GDM1 (cell line): ENCODE data around the gene FLVCR1.
"Not testable (repeated sequence)": the region's sequence is repeated elsewhere in the genome, so short reads cannot be mapped to it uniquely, and the experiment has no call there.

Experiments
- DNase-seq: peaks from one replicate; lab custom pipeline; 2025; lab: John Stamatoyannopoulos, UW

Gene FLVCR1

DNA sequence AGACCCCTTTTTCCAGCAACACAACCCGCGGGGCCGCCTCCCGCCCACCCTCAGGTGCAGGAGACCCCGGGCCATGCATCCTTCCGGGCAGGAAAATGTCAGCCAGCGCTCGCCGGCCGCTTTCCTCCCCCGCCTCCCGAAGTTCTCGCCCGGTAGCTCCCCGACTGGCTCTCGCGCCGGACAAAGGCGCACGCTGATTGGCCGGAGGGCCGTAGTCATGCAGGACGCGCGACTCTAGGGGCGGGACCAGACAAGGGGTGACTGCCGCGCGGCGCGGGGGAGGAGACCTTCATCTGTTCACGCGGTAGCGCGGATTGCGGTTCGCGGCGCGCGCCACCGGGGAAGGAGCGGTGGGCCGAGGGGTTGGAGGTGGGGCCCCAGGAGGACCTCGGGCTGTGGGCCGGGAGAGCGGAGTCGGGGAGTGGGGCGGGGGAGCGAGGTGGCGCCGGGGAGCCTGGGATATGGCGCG lies at the start of gene FLVCR1:
TSS of gene FLVCR1 (plus strand) at position 284 of the 469 bp plus-strand sequence. CDS start at position 462, 178 bp downstream.
- peak; percentile 95 for DNase-seq

DNA sequence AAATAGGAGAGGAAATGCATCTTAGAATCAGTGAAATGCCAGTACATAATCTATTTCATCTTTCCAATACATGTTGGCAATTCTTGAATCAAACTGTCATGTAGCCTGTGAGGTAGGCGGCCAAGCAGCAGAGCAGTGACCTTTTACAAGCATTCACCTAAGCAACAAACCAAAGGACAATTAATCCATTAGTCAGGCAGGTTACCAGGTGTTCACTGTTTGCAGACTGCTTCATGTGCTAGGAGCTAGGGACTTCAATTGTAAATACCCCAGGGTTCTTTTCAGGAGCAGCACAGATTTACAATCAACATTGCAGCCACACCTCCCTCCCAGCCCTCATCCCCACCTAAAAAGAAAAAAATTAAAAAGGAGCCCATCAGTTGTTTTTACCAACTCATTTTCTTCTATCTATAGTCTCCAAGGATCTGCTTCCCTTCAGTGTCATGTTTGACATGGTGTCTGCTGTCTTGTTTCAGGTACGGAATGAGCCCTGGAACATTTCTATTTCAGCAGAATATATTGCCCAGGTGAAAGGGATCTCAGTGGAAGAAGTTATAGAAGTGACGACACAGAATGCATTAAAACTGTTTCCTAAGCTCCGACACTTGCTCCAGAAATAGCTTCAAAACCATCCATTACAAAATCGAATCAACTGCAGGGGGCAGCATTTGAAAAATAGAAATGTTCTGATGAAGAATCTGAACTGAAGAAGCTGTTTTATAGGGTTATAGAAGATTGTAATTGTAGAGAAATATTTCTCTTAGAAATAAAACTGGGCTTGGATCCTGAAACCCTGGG lies 43.3 kb upstream of the FLVCR1 start:
- DNase-seq: no peak

DNA sequence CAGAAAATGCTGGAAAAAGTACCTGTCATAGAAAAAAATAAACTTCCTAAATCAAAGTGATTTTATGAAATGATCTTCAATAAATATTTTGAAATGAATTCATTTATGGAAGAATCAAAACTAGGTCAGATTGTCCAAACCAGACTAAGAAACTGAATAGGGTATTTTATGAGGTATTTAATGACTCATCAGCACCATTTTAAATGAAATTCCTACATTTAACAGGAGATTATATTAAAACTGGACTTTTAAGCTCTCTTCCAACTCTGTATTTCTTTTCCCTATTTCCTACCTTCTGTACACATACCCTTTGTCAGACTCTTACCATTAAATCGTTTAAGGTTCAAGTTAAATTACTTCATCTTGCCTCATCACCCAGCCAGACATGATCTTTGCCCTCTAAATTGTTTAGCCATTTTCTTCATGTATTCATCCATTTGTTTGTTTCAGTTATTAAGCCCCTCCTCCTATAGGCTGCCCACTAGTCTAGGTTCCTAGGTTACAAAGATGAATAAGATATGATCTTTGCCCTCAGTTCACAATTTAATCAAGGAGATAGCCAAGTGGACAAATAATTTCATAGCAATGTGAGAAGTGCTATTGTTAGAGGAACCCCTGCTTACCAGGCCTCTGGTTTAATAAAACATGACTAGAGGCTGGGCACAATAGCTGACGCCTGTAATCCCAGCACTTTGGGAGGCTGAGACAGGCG lies 41.4 kb upstream of the FLVCR1 start:
- DNase-seq: no peak

DNA sequence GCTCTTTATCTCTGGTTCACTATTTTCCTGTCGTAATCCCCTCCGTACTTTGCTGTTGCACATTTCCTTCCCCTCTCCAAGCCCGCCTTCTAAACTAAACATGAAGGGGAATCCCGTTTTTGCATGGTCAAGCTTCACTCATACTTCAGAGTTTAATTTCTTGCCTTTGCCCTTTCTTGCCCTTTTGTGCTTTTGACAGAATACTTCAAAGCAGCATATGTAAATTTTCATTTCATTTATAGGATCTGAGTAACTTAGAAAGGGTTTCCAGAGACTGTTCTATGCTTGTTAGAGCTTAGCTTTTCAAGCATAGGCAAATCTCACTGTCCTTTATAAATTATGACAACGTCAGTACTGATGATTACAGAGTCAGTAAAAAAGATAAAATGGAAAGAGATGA lies 38.3 kb upstream of the FLVCR1 start:
- DNase-seq: no peak

DNA sequence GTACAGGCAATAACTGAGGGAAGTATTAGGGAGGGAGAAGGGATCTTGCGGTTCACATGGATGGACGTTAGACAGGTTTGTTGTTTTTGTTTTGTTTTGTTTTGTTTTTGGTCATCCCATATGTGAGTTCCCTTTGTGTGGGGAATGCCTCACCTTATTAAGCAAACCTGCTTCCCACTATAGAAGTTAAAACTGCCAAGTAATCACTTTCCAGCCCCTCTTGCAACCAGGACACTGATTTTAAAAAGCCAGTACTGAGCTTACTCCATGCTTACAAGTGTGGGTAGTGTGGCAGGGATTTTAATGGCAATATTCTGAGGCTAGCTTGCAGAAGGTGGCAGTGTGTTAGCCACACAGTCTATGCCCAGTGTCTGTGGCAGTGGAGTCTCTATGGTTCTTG lies 37.1 kb upstream of the FLVCR1 start:
- no peak for DNase-seq

DNA sequence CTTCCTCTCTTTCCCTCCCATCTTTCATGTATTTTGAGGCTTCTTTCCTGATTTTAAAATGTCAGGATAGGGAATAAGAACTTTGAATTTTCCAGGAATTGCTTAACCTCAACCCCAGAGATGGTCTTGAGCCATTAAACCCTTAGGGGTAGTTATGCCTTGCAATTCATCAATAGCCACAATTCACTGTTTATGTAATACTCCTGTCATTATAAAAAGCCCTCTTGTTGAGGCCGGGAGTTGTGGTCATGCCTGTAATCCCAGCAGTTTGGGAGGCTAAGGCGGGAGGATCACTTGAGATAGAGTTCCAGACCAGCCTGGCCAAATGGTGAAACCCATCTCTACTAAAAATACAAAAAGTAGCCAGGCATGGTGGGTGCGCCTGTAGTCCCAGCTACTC lies 35.1 kb upstream of the FLVCR1 start:
- DNase-seq: no peak

DNA sequence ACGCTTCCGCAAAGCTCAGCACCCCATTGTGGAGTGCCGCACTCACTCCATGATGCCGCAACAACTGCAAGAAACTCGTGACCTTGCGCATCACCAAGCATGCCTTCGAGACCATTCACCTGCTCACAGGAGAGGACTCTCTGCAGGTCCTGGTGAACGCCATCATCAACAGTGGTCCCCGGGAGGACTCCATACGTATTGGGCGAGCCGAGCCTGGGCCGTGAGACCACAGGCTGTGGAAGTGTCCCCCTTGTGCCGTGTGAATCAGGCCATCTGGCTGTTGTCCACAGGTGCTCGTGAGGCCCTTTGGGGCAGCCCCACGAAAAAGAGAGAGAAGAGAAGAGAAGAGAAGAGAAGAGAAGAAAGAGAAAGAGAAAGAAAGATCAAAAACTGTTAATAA lies 33.9 kb upstream of the FLVCR1 start:
- no peak for DNase-seq

DNA sequence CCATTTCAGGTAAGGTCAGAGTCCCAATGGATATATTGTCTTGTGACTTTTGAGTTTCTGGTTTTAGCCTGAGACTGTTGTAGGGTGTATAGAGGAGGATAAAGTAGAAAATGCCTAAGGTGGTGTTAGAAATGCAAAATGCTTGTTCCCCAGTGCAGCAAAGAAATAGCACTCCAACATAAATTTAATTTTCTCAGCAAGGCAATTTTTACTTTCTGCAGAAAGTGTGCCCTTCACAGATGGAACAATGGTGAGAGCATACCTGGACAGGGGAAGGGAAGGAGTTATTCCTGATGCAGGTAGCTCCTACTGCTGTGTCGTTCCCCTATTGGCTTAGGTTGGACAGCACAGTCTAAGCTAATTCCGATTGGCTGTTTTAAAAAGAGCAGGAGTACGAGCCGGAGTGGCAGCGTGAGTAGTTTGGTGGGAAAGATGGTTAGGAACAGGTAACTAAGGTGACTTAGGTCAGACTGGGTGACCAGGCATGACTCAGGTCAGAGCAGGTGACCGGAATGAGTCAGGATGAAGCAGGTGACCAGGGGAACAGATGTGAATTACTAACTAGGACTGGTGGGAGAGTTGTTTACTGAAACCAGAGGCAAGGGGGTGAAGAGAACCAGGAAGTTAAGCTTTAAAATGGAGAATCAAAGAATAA lies 32.1 kb upstream of the FLVCR1 start:
- no peak for DNase-seq

DNA sequence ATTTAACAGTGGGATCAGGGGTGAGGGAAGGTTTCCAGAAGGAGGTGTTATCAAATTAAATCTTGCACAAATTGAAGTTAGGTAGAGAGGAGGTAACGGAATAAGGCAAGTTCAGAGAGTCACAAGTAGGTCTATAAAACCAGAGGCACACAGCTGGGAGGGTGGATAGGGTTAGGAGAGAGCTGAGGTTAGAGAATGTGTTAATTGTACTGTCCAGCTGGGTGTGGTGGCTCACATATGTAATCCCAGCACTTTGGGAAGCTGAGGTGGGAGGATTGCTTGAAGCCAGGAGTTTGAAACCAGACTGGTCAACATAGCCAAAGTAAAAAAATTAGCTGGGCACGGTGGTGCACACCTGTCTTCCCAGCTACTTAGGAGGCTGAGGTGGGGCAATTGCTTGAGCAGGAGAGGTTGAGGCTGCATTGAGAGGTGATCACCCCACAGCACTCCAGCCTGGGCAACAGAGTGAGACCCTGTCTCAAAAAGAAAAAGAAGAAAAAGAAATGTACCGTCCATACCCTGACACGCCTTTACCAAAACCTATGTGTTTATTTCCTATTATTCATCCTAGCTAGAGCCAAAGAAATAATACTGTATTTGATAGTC lies 30.8 kb upstream of the FLVCR1 start:
- no peak for DNase-seq

DNA sequence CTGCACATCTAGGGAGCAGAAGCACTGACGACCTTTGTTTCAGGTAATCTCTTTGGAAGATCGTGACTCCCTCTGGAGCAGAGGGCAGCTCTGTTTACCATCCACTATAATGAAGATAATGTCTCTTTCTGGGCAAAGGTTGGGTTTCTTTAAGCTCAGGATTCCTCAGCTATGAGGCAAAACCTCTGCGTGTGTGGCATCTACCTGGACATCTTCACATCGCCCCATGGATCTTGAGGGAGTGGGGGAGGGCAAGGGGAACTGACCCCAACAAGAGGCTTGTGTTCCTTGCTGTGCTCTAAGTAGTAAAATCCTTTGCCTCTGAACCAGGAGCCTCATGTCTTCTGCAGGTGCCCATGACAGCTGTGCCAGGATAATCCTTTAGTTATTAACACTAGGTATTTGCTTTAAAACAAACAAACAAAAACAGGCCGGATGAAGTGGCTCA lies 30.2 kb upstream of the FLVCR1 start:
- DNase-seq: no peak

DNA sequence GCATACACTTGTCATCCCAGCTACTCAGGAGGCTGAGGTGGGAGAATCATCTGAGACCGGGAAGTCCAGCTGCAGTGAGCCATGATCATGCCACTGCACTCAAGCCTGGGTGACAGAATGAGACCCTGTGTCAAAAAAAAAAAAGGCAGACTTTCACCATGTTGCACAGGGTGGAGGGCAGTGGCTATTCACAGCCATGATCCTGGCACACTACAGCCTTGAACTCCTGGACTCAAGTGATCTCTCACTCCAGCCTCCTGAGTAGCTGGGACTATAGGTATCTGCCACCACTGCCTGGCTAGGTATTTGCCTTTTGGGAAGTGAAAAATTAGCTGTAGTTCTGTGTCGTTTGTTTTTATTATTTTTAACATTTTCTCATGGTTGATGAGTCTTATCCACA lies 29.7 kb upstream of the FLVCR1 start:
- no peak for DNase-seq

DNA sequence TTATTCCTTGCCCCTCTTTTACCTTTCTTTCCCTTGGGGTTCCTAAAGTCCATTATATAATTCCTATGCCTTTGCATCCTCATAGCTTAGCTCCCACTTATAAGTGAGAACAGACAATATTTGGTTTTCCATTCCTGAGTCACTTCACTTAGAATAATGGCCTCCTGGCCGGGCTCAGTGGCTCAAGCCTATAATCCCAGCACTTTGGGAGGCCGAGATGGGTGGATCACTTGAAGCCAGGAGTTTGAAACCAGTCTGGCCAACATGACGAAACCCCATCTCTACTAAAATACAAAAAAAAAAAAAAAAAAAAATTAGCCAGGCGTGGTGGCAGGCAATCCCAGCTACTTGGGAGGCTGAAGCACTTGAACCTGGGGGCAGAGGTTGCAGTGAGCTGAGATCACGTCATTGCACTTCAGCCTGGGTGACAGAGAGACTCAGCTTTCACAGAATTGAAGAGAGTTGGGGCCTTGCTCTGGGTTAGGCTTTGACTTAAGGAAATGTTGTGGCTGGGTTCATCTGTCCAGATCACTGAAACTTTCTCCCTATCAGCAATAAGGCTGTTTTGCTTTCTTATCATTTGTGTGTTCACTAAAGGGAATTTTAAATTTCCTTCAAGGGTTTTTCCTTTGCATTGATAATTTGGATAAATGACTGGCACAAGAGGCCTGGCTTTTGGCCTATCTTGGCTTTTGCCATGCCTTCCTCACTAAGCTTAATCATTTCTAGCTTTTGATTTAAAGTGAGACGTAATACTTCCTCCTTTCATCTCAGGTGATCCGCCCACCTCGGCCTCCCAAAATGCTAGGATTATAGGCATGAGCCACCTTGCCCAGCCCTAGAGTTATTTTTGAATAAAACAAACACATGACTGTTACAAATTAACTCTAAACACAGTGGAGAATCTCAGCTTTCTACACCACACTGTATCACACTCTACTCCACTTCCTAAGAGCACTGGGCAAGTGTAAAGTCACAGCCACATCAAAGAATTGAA lies 24.6 kb upstream of the FLVCR1 start:
- not testable (repeated sequence) for DNase-seq

DNA sequence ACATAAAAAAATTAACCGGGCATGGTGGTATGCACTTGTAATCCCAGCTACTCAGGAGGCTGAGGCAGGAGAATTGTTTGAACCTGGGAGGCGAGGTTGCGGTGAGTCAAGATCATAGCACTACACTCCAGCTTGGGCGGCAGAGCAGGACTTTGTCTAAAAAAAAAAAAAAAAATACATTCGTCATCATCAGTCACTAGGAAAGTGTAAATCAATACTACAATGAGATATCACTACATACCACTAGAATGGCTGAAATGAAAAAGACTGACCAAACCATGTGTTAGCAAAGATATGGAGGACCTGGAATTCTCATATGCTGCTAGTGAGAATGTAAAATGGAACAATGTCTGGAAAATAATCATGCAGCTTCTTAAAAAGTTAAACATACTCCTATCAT lies 19.9 kb upstream of the FLVCR1 start:
- no peak for DNase-seq

DNA sequence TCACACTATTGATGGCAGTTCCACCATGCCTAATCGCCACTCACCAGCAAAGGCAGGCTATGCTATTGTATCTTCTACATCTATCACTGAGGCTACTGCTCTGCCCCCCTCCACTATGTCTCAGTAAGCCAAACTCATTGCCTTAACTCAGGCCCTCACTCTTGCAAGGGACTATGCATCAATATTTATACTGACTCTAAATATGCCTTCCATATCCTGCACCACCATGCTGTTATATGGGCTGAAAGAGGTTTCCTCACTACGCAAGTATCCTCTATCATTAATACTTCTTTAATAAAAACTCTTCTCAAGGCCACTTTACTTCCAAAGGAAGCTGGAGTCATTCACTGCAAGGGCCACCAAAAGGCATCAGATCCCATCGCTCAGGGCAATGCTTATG lies 13.6 kb upstream of the FLVCR1 start:
- not testable (repeated sequence) for DNase-seq

DNA sequence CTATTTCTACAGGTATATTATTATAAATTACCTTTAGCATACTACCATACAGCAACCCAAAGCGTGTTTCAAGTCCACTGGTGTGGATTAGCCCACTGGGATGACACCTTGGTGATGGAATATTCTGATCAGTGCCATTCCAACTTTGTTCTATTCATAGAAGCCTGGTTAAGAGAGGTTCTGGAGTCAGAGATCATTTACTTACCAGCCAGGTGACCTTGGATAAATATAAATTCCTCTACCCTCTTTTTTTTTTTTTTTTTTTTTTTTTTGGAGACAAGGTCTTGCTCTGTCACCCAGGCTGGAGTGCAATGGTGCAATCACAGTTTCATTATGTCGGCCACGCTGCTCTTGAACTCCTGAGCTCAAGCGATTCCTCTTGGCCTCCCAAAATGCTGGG lies 10.5 kb upstream of the FLVCR1 start, which contains the start of gene SPATA45:
TSS of gene SPATA45 (minus strand) at position 101 of the 400 bp plus-strand sequence. CDS start 11,500 bp downstream, outside the sequence.
- DNase-seq: no peak

DNA sequence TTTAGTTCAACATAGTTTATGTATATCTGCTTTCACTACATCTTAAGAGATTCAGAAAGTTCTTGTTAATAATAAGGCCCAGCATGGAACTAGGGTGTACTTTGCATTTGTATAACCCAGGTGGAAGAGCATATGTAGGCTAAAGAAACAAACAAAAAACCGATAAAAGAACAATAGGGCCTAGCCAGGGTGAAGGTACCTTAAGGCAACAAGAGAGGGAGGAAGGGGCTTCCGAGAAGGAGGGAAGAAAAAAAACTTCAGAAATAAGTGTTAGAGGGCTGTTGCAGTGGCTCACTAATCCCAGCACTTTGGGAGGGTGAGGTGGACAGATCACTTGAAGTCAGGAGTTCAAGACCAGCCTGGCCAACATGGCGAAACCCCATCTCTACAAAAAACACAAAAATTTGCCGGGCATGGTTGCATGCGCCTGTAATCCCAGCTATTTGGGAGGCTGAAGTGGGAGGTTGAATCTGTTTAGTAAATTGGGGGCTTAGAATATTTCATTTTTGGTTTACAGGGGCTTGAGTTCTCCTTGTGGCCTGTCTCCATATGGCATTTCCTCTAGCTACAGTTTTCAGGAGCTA lies 5.9 kb upstream of the FLVCR1 start:
- DNase-seq: no peak

DNA sequence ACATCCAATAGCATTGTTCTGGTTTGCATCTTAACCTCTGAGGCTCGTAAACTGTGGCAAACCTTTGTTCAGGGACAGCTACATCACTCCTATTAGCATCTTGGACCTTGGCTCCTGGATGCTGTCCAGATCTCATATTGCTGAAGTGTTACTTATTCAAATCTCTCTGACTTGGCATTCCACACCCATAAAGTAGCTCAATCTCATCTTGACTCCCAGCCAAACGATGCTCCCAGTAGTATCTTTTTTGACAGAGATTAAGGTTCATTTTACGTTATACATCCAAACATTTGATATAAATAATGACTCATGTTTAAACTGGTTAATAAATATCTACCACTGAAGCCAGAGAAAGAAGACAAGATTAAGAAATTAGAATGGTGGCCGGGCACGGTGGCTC lies 4.4 kb upstream of the FLVCR1 start:
- DNase-seq: no peak

DNA sequence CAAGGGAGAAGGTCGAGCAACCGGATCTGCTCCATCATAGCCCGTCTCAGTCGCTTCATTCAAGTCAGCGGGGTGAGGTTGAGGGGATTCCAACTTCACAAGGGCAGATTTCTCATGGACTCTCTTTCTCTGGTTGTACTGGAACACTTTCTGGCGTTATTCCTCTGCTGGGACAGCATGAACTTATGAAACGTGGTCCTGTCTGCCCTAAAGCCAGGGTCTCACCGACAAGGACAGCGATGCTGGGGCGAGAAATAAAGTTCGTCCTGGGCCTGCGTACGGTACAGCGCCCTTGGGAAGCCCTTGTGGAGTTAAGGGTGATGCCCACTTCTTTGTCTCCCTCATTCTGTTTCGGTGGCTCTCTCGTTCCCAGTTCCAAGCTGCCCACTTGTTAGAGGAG lies 1.3 kb upstream of the FLVCR1 start:
- DNase-seq: no peak

DNA sequence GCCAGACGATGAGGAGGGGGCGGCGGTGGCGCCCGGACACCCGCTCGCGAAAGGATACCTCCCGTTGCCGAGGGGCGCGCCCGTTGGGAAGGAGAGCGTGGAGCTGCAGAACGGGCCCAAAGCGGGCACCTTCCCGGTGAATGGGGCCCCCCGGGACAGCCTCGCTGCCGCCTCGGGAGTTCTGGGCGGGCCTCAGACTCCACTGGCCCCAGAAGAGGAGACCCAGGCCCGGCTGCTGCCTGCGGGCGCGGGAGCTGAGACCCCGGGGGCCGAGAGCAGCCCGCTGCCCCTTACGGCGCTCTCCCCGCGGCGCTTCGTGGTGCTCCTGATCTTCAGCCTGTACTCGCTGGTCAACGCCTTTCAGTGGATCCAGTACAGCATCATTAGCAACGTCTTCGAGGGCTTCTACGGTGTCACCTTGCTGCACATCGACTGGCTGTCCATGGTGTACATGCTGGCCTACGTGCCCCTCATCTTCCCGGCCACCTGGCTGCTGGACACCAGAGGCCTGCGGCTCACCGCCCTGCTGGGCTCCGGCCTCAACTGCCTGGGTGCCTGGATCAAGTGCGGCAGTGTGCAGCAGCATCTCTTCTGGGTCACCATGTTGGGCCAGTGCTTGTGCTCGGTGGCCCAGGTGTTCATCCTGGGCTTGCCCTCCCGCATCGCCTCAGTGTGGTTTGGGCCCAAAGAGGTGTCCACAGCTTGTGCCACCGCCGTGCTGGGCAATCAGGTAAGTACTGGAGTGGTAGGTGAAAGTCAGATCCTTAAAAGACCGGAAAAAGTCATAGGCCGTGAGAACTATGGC lies 588 bp downstream of the FLVCR1 start:
- DNase-seq: peak; percentile 8
